Measurements from ENCODE around the gene ARX. TPM values are rescaled to one million over a fixed set of nuclear protein-coding genes. Genes with fewer than 3 reads are reported as not detected.

Gene ARX
- total and polyA plus RNA-seq, 2 donors (not counting 3 experiments of a cell fraction or from before 2014, with no cell fraction given), result not detected

DNA sequence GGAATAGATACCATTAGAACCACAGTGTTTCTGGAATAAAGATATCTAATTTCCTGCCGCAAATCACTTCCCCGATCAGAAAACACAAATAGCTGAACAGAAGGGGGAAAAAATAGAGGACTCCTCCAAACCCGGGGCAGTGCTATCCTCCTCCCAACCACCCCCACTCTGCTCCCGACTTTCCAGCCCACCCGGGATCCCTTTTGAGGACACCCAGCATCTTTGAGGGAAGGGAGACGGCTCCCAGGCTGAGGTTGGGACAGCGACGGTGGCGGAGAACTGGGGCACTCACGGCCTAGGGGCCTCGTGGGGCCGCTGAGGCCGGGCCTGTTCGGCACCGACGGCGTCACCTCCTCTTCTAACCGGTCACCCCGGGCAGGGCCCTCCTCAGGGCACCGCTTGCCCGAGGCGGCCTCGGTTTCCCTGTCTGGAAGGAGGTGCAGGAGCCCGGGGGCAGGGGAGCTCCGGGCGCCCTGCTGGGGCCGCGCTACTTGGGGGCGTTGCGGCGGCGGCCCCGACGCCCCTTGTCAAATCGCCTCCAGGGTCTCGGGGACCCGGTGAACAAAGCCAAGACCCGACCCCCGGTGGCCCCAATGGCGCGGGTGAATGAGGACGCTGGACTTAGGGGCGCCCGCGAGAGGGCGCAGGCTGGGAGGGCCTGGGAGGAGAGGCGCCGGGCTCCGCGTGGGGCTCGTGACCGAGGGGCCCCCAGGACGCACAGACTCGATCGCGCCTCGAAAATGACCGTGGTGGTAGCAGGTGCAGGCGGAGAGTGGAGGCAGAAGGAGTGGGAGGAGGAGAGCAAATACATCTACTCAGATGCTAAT is 6.9 kb upstream of the ARX start:
- DNase-seq (ENCODE audit: low read depth, low spot score), result no peak
- dilution Hi-C loops (cut with MboI; ENCODE audit: extremely low pct_ligation_motif_present, low sequenced_read_pairs), result no loop called here
- Histone ChIP-seq H4K20me1 (replicated peaks; ENCODE audit: control insufficient read depth, extremely low read depth, insufficient read depth, low read length) (no peaks in the 10 kb centered on the region), H3K4me2 (ENCODE audit: insufficient read depth, low read length) (no peak overlapping the region), H3K4me3 (replicated peaks in 1 of 3; ENCODE audit: insufficient read depth in 1 of 3, low read depth in 1 of 3, low read length in 3 of 3) (no peak overlapping the region), H3K4me1 (ENCODE audit: control insufficient read depth, extremely low read depth, insufficient read depth, low read length) (no peaks in the 10 kb centered on the region), H3K9me3 (replicated peaks; ENCODE audit: control insufficient read depth, insufficient read depth, low read length) (no peaks in the 10 kb centered on the region), H3K36me3 (ENCODE audit: control insufficient read depth in 2 of 2, extremely low read depth in 1 of 2, insufficient read depth in 2 of 2, low read length in 2 of 2) (no peaks in the 10 kb centered on the region), H3K9ac (replicated peaks; ENCODE audit: extremely low read depth, insufficient read depth, low read length) (no peak overlapping the region), H3K79me2 (ENCODE audit: control insufficient read depth, insufficient read depth, low read length) (no peaks in the 10 kb centered on the region), H2AFZ (ENCODE audit: low read depth, low read length) (no peak overlapping the region), H3K27me3 (ENCODE audit: control insufficient read depth in 2 of 2, insufficient read depth in 2 of 2, low read length in 2 of 2) (peaks cover 59 to 81% of the 10 kb centered on the region in 2 experiments), H3K9me1 (replicated peaks; ENCODE audit: control insufficient read depth, extremely low read depth, insufficient read depth, low read length) (no peaks in the 10 kb centered on the region), H3K27ac (ENCODE audit: insufficient read depth, low read depth, low read length) (no peak overlapping the region)
- intact Hi-C loops (cut with micrococcal nuclease), result loop anchor here (5.0 kb wide), 1 partner anchor 120 kb away; no protein-coding TSS in a partner anchor
- FAIRE-seq, result no peak
- POLR2A ChIA-PET, result no interaction called here
- CTCF ChIA-PET, result interaction anchor here (1.0 to 3.6 kb wide), 2 partner anchors 122 to 184 kb away, joined by 4 to 48 read pairs; no protein-coding TSS in a partner anchor
- TF ChIP-seq, protein P1, sequence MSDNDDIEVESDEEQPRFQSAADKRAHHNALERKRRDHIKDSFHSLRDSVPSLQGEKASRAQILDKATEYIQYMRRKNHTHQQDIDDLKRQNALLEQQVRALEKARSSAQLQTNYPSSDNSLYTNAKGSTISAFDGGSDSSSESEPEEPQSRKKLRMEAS (IDR thresholded peaks at IDR 0.05; ENCODE audit: insufficient read depth, insufficient read length), result no peak
- TF ChIP-seq POLR2AphosphoS5 (IDR thresholded peaks at IDR 0.05; ENCODE audit: insufficient read depth, low read depth, low read length) (no peak), EZH2 (IDR thresholded peaks at IDR 0.05; ENCODE audit: borderline replicate concordance, low read depth, low read length, severe bottlenecking) (peak; percentile 84), FOS (IDR thresholded peaks at IDR 0.05; ENCODE audit: borderline replicate concordance, insufficient read depth, low read length) (no peak), MYC (IDR thresholded peaks at IDR 0.05; ENCODE audit: low read depth, low read length) (no peak), GATA2 (IDR thresholded peaks at IDR 0.05; ENCODE audit: insufficient read depth, insufficient read length, low read depth, low read length) (no peak), POLR2A (IDR thresholded peaks at IDR 0.05; ENCODE audit: low read depth, low read length) (no peak)
- TF ChIP-seq, protein P2, sequence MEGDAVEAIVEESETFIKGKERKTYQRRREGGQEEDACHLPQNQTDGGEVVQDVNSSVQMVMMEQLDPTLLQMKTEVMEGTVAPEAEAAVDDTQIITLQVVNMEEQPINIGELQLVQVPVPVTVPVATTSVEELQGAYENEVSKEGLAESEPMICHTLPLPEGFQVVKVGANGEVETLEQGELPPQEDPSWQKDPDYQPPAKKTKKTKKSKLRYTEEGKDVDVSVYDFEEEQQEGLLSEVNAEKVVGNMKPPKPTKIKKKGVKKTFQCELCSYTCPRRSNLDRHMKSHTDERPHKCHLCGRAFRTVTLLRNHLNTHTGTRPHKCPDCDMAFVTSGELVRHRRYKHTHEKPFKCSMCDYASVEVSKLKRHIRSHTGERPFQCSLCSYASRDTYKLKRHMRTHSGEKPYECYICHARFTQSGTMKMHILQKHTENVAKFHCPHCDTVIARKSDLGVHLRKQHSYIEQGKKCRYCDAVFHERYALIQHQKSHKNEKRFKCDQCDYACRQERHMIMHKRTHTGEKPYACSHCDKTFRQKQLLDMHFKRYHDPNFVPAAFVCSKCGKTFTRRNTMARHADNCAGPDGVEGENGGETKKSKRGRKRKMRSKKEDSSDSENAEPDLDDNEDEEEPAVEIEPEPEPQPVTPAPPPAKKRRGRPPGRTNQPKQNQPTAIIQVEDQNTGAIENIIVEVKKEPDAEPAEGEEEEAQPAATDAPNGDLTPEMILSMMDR (IDR thresholded peaks at IDR 0.05; ENCODE audit: extremely low read depth in 1 of 2, insufficient read depth in 1 of 2, low read depth in 1 of 2, low read length in 2 of 2), result peak in 1 of 2 donors; percentile 31
- BruUV-seq (replicated peaks), result no TSS peak
